HG03565 (cell line): ENCODE results near the gene FAM98A.

Experiments
- ATAC-seq: cut with Tn5 transposase; IDR thresholded peaks from one replicate; pipeline ENCODE4 v1.9.1; 2021; ENCODE audit warnings: mild to moderate bottlenecking, moderate library complexity; ENCODE audit not compliant: unreplicated experiment

The FAM98A gene

GRCh38 chr2:33599175-33599942 lies at the start of gene FAM98A:
Gene FAM98A (minus strand): TSS chr2:33599299. CDS start chr2:33599221, 78 bp downstream.
- ATAC-seq: peak; percentile 83

GRCh38 chr2:33645861-33646260 lies 46.8 kb upstream of the FAM98A start:
- ATAC-seq: no peak

GRCh38 chr2:33644215-33644614 lies 45.1 kb upstream of the FAM98A start:
- ATAC-seq: no peak

DNA sequence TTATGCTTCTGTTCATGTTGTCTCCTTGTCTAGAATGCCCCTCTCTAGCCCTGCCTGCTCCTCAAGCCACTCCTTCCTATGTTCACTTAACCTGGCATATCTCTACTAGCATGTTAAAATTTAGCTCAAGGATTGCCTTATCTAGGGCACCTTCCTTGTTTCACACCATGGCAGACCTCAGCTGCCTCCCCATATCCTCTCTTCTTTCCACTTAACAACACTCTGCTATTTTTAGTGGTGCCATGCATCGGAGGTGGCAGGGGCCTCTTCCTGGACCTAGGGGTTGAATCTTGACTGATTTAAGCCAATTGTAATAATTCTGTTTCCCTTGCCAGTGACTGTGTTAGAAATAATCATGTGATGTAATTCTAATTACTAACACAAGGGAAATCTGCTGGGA lies 36.9 kb upstream of the FAM98A start:
- ATAC-seq: no peak

DNA sequence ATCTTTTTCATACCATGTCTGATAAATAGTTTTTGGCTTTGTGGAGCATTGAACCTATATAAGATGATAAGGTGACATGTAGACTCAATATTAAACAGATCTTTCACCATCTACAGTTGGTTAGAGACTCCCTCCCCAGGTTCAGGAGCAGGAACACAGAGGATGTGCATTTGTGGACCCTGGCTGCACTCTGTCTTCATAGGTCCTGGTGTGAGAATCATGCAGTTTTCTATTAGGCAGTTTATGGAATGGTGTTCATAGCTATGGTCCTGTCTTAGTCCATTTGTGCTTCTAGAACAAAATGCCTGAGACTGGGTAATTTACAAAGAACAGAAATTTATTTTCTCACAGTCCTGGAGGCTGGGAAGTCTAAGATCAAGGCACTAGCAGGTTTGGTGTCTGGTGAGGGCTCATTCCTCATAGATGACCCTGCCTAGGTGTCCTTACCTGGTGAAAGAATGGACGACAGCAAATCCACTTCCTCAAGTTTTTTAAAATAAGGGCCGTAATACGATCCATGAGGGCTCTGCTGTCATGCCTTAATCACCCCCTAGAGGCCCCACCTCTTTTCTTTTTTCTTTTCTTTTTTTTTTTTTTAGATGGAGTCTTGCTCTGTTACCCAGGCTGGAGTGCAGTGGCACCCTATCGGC lies 35.3 kb upstream of the FAM98A start:
- no peak for ATAC-seq

DNA sequence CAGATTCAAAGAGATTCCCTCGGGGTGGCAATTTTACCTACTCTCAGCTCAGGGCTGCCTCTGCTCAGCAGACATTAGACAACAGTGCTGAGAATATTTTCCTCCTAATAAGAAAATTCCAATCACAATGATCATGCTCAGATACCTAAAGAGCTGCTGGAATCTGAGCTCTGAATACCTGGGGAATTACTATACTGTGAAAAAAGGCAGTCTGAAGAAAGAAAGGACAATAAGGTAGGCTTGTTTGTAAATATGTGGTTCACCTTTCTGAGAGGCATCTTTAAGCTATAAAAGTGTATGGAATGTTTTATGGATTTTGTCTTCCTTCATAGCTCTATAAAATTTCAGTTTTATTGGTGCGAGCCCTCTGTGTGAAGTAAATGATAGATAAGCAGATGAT lies 34.2 kb upstream of the FAM98A start:
- no peak for ATAC-seq

- no peak for ATAC-seq
These were observed 33.7 kb upstream of the FAM98A start for GRCh38 chr2:33632831-33633230.

DNA sequence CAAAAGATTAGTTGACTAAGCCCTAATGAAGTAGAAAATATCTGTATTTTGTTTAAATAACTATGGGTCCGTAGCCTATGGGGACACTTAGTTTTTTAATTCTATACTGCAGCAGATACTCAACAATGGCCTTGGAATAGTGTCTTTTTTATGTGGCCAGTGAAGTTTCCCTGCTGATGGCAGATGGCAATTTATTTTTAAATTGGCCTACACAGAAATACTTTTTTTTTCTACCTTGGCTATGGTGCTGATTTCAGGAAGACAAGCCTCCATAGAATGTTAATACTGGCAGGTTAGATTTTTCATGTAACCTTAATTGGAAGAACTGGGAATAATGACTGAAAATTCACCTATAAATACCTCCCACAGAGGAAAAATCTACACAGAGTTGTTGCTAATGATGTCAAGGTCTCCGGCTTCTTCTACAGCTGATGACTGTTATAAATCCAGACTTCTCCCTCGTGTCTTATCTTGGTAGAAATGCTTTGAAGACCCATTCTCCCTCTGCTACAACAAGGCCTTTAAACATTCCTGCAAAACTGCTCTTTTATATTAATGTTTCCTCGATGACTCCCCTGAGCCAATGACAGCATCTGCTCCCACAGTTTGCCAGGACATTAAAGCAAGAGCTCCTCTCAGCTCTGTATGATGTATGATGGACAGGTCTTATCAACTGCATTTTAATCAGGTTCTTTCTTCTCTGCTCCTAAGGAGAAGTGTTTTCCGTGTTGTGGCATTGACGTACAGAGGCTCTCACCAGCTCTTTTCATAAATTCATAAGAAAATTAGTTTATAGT lies 29.1 kb upstream of the FAM98A start:
- no peak for ATAC-seq

DNA sequence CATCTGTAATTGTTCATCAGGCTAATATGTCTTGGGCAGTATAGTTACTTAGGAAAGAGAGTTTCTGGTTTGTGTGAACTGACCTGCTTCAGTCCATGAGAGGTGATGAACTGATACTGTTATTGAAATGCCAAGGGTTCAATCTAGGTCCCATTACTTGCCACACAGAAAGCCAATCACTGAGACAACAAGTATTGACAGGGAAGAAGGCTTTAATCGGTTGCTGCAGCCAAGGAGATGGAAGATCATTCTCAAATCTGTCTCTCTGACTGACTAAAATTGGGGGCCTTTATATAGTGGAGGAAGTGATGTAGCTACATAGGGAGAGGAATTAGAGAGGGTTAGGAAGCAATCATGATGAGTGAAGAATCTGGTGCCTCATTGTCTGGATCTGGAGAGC lies 19.9 kb upstream of the FAM98A start:
- ATAC-seq: no peak

DNA sequence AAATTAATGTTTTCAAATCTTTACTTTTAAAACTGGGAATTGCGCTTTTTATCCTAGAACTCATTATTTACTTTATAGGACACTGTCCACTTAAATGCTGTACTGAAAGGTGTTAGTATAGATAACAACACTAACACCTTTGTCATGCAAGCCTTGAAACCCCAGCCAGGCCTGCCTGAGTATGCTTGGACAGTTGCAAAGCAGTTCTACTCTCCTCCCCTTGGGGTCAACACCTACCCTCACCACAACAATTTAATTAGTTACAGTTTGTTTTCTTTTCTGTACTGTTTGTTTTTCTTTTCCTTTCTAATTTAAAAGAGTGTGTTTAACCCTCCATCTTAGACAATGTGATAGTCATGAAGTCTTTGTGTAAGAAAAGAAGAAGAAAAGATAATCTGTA lies 18.9 kb upstream of the FAM98A start:
- no peak for ATAC-seq

GRCh38 chr2:33617401-33617800 lies 18.3 kb upstream of the FAM98A start:
- no peak for ATAC-seq

DNA sequence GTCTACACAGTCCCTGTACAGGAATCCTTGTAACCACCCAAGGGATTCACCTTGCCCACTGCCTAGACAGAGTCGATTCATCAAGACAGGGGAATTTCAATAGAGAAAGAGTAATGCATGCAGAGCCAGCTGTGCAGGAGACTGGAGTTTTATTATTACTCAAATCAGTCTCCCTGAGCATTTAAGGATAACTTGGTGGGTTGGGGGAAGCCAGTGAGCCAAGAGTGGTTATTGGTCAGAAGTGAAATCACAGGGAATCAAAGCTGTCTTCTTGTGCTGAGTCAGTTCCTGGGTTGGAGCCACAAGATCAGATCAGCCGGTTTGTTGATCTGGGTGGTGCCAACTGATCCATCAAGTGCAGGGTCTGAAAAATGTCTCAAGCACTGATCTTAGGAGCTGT lies 17.8 kb upstream of the FAM98A start:
- ATAC-seq: no peak

- no peak for ATAC-seq
These were observed 15.1 kb upstream of the FAM98A start for GRCh38 chr2:33614190-33614589.

- ATAC-seq: no peak
These were observed 8.8 kb upstream of the FAM98A start for GRCh38 chr2:33607905-33608304.

- no peak for ATAC-seq
These were observed 8.2 kb upstream of the FAM98A start for GRCh38 chr2:33607251-33607721.

GRCh38 chr2:33606622-33607021 lies 7.5 kb upstream of the FAM98A start:
- no peak for ATAC-seq

GRCh38 chr2:33606100-33606499 lies 7.0 kb upstream of the FAM98A start:
- ATAC-seq: no peak

DNA sequence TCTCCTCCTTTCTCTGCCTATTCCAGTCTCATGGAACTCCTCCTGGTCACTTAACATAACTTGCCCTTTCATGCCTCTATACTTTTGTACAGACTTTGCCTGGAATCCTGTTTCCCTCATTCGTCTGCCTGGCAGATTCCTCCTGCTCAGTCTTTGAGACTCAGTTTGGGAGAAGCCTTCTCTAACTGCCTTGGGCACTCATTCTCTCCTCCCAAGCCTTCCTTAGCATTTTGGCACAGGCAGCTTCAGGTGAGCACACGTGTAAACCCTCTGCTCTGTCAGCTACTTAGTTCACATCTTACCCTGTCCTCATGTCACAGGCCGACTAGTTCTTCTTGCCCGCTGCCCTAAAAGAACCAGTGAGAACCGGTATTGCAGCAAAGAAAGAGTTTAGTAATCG lies 6.0 kb upstream of the FAM98A start:
- ATAC-seq: no peak

- ATAC-seq: no peak
These were observed 4.3 kb upstream of the FAM98A start for GRCh38 chr2:33603416-33603815.

- no peak for ATAC-seq
These were observed 3.2 kb upstream of the FAM98A start for GRCh38 chr2:33602201-33602830.

- ATAC-seq: no peak
These were observed 769 bp upstream of the FAM98A start for GRCh38 chr2:33599943-33600192.
